Effector memory CD8-positive, alpha-beta T cell (primary cell): ENCODE measurements around the gene KCNJ8.

ENCODE experiments used
- ATAC-seq: fragments of 150-1000 bp; cut with Tn5 transposase; replicated peaks from 2 replicates; pipeline ENCODE4 v1.10.0; 2021; ENCODE audit warnings: mild to moderate bottlenecking, moderate library complexity
- DNase-seq, 3 experiments: peaks; one replicate each; pipeline ENCODE4 v3.0.0; 2021
- H3K27ac Mint-ChIP-seq, 2 donors: one replicate each; pipeline ENCODE4 v1.8.0; 2022; ENCODE audit warnings: mild to moderate bottlenecking in 2 of 2, mixed read lengths in 2 of 2, moderate library complexity in 2 of 2
- H3K27me3 Mint-ChIP-seq, 2 donors: one replicate each; pipeline ENCODE4 v1.8.0; 2022; ENCODE audit warnings: mixed read lengths in 2 of 2
- H3K36me3 Mint-ChIP-seq: one replicate; pipeline ENCODE4 v1.8.0; 2022; ENCODE audit warnings: mild to moderate bottlenecking, moderate library complexity, mixed read lengths; ENCODE audit not compliant: insufficient read depth
- H3K4me1 Mint-ChIP-seq, 2 donors: one replicate each; pipeline ENCODE4 v1.8.0; 2022; ENCODE audit warnings: low read depth in 2 of 2, mixed read lengths in 2 of 2
- H3K4me3 Mint-ChIP-seq, 2 donors: one replicate each; pipeline ENCODE4 v1.8.0; 2022; ENCODE audit warnings: mild to moderate bottlenecking in 2 of 2, mixed read lengths in 2 of 2, moderate library complexity in 2 of 2
- H3K9me3 Mint-ChIP-seq, 2 donors: one replicate each; pipeline ENCODE4 v1.8.0; 2022; ENCODE audit warnings: mixed read lengths in 2 of 2

Gene KCNJ8

GRCh38 chr12:21773806-21774205 is 700 bp downstream of the KCNJ8 start:
- no peaks in the 10 kb centered on the region for H3K9me3 Mint-ChIP-seq
- peaks cover 37 to 57% of the 10 kb centered on the region in 2 donors for H3K27me3 Mint-ChIP-seq
- no peaks in the 10 kb centered on the region for H3K36me3 Mint-ChIP-seq
- ATAC-seq (no peak), DNase-seq (no peak)
- H3K4me1 Mint-ChIP-seq: peaks cover 0 to 2% of the 10 kb centered on the region in 2 donors
- H3K27ac Mint-ChIP-seq: no peak overlapping the region
- no peak overlapping the region for H3K4me3 Mint-ChIP-seq

- Mint-ChIP-seq H3K36me3 (no peaks in the 10 kb centered on the region), H3K4me1 (peaks cover 0 to 2% of the 10 kb centered on the region in 2 donors), H3K9me3 (no peaks in the 10 kb centered on the region), H3K4me3 (no peak overlapping the region), H3K27me3 (peaks cover 36 to 57% of the 10 kb centered on the region in 2 donors), H3K27ac (no peak overlapping the region)
- no peak for DNase-seq
- no peak for ATAC-seq
Measured at GRCh38 chr12:21773263-21773741, 1.2 kb downstream of the KCNJ8 start.

- peaks cover 26 to 40% of the 10 kb centered on the region in 2 donors for H3K27me3 Mint-ChIP-seq
- peaks cover 0 to 2% of the 10 kb centered on the region in 2 donors for H3K4me1 Mint-ChIP-seq
- DNase-seq: no peak
- H3K4me3 Mint-ChIP-seq: no peak overlapping the region
- no peak overlapping the region for H3K27ac Mint-ChIP-seq
- H3K9me3 Mint-ChIP-seq: no peaks in the 10 kb centered on the region
- H3K36me3 Mint-ChIP-seq: no peaks in the 10 kb centered on the region
- no peak for ATAC-seq
Measured at GRCh38 chr12:21771311-21771710, 3.2 kb downstream of the KCNJ8 start.

- peaks cover 0 to 2% of the 10 kb centered on the region in 2 donors for H3K4me1 Mint-ChIP-seq
- H3K27ac Mint-ChIP-seq: no peak overlapping the region
- H3K27me3 Mint-ChIP-seq: peaks cover 14 to 26% of the 10 kb centered on the region in 2 donors
- no peaks in the 10 kb centered on the region for H3K36me3 Mint-ChIP-seq
- ATAC-seq (no peak), DNase-seq (no peak)
- no peaks in the 10 kb centered on the region for H3K9me3 Mint-ChIP-seq
- H3K4me3 Mint-ChIP-seq: no peak overlapping the region
Measured at GRCh38 chr12:21769307-21769706, 5.2 kb downstream of the KCNJ8 start.

GRCh38 chr12:21766403-21766802 is 8.1 kb downstream of the KCNJ8 start:
- Mint-ChIP-seq H3K27ac (no peak overlapping the region), H3K4me3 (no peak overlapping the region), H3K27me3 (peaks cover 0 to 16% of the 10 kb centered on the region in 2 donors), H3K4me1 (no peaks in the 10 kb centered on the region), H3K9me3 (no peaks in the 10 kb centered on the region), H3K36me3 (no peaks in the 10 kb centered on the region)
- no peak for DNase-seq
- no peak for ATAC-seq

- Mint-ChIP-seq H3K4me3 (no peak overlapping the region), H3K4me1 (no peaks in the 10 kb centered on the region), H3K36me3 (no peaks in the 10 kb centered on the region), H3K27me3 (peaks cover 0 to 8% of the 10 kb centered on the region in 2 donors), H3K9me3 (no peaks in the 10 kb centered on the region), H3K27ac (no peak overlapping the region)
- DNase-seq: no peak
- no peak for ATAC-seq
Measured at GRCh38 chr12:21764950-21765349, 9.6 kb downstream of the KCNJ8 start.

GRCh38 chr12:21764065-21764464 is 10.4 kb downstream of the KCNJ8 start:
- no peaks in the 10 kb centered on the region for H3K4me1 Mint-ChIP-seq
- ATAC-seq (no peak), DNase-seq (no peak)
- H3K36me3 Mint-ChIP-seq: no peaks in the 10 kb centered on the region
- H3K27me3 Mint-ChIP-seq: peaks cover 0 to 8% of the 10 kb centered on the region in 2 donors
- no peak overlapping the region for H3K27ac Mint-ChIP-seq
- H3K4me3 Mint-ChIP-seq: no peak overlapping the region
- no peaks in the 10 kb centered on the region for H3K9me3 Mint-ChIP-seq

- DNase-seq: no peak
- H3K36me3 Mint-ChIP-seq: no peaks in the 10 kb centered on the region
- H3K4me3 Mint-ChIP-seq: no peak overlapping the region
- H3K9me3 Mint-ChIP-seq: no peaks in the 10 kb centered on the region
- peaks cover 0 to 8% of the 10 kb centered on the region in 2 donors for H3K27me3 Mint-ChIP-seq
- no peak for ATAC-seq
- H3K4me1 Mint-ChIP-seq: no peaks in the 10 kb centered on the region
- H3K27ac Mint-ChIP-seq: no peak overlapping the region
Measured at GRCh38 chr12:21763531-21763930, 11.0 kb downstream of the KCNJ8 start.

- H3K27me3 Mint-ChIP-seq: peaks cover 7 to 12% of the 10 kb centered on the region in 2 donors
- no peaks in the 10 kb centered on the region for H3K36me3 Mint-ChIP-seq
- no peaks in the 10 kb centered on the region for H3K4me1 Mint-ChIP-seq
- no peak overlapping the region for H3K27ac Mint-ChIP-seq
- ATAC-seq (no peak), DNase-seq (no peak)
- H3K4me3 Mint-ChIP-seq: no peak overlapping the region
- H3K9me3 Mint-ChIP-seq: no peaks in the 10 kb centered on the region
Measured at GRCh38 chr12:21759737-21760136, 14.8 kb downstream of the KCNJ8 start.

GRCh38 chr12:21757735-21758134 is 16.8 kb downstream of the KCNJ8 start:
- Mint-ChIP-seq H3K27ac (no peak overlapping the region), H3K4me1 (no peaks in the 10 kb centered on the region), H3K27me3 (peaks cover 6 to 10% of the 10 kb centered on the region in 2 donors), H3K36me3 (no peaks in the 10 kb centered on the region), H3K4me3 (no peak overlapping the region), H3K9me3 (no peaks in the 10 kb centered on the region)
- ATAC-seq (no peak), DNase-seq (no peak)

- Mint-ChIP-seq H3K4me1 (no peaks in the 10 kb centered on the region), H3K36me3 (no peaks in the 10 kb centered on the region), H3K9me3 (no peaks in the 10 kb centered on the region)
Measured at GRCh38 chr12:21756699-21757098, 17.8 kb downstream of the KCNJ8 start.

GRCh38 chr12:21751517-21751916 is 23.0 kb downstream of the KCNJ8 start:
- ATAC-seq (no peak), DNase-seq (no peak)
- H3K4me3 Mint-ChIP-seq: no peak overlapping the region
- H3K27ac Mint-ChIP-seq: no peak overlapping the region
- H3K36me3 Mint-ChIP-seq: no peaks in the 10 kb centered on the region
- H3K27me3 Mint-ChIP-seq: peaks cover 25 to 33% of the 10 kb centered on the region in 2 donors
- H3K9me3 Mint-ChIP-seq: no peaks in the 10 kb centered on the region
- H3K4me1 Mint-ChIP-seq: no peaks in the 10 kb centered on the region

More at GRCh38 chr12:21756699-21757098, 17.8 kb downstream of the KCNJ8 start:
- peaks cover 6 to 10% of the 10 kb centered on the region in 2 donors for H3K27me3 Mint-ChIP-seq
- no peak overlapping the region for H3K27ac Mint-ChIP-seq
- DNase-seq: no peak
- no peak for ATAC-seq
- no peak overlapping the region for H3K4me3 Mint-ChIP-seq

GRCh38 chr12:21745258-21745657 is 29.2 kb downstream of the KCNJ8 start:
- ATAC-seq: no peak
- peaks cover 31 to 35% of the 10 kb centered on the region in 2 donors for H3K27me3 Mint-ChIP-seq
- H3K4me3 Mint-ChIP-seq: no peak overlapping the region
- no peak overlapping the region for H3K27ac Mint-ChIP-seq
- no peak for DNase-seq
- H3K36me3 Mint-ChIP-seq: no peaks in the 10 kb centered on the region
- H3K9me3 Mint-ChIP-seq: no peaks in the 10 kb centered on the region
- H3K4me1 Mint-ChIP-seq: no peaks in the 10 kb centered on the region

GRCh38 chr12:21731144-21731543 is 43.4 kb downstream of the KCNJ8 start:
- no peak for DNase-seq
- Mint-ChIP-seq H3K36me3 (no peaks in the 10 kb centered on the region), H3K4me3 (no peak overlapping the region), H3K27ac (no peak overlapping the region), H3K27me3 (peaks cover 28 to 45% of the 10 kb centered on the region in 2 donors), H3K9me3 (no peaks in the 10 kb centered on the region), H3K4me1 (no peaks in the 10 kb centered on the region)
- no peak for ATAC-seq

GRCh38 chr12:21725731-21726130 is 48.8 kb downstream of the KCNJ8 start:
- no peak overlapping the region for H3K4me3 Mint-ChIP-seq
- no peak overlapping the region for H3K27ac Mint-ChIP-seq
- H3K36me3 Mint-ChIP-seq: no peaks in the 10 kb centered on the region
- ATAC-seq (no peak), DNase-seq (no peak)
- no peaks in the 10 kb centered on the region for H3K4me1 Mint-ChIP-seq
- no peaks in the 10 kb centered on the region for H3K9me3 Mint-ChIP-seq
- peaks cover 12 to 36% of the 10 kb centered on the region in 2 donors for H3K27me3 Mint-ChIP-seq
